Pancreas (tissue), 10 donors: ENCODE data around the gene RNF150. TPM values are rescaled to one million over a fixed set of nuclear protein-coding genes. Genes with fewer than 3 reads are reported as not detected.

Experiments used
- ATAC-seq, 4 donors: fragments of 200-7000 bp; cut with Tn5 transposase; one replicate each; pipeline versions ENCODE4 v1.8.0 to v1.9.1; 2020; ENCODE audit warnings: mild to moderate bottlenecking in 4 of 4, moderate library complexity in 4 of 4
- DNase-seq, 6 donors: peaks; one replicate each; pipeline ENCODE4 v3.0.0-alpha.2; 2020
- FAIRE-seq: peaks from 2 replicates; lab custom pipeline; 2012; peaks lifted over from hg19 to GRCh38; lab: Jason Lieb, UNC
- H3K27ac ChIP-seq, 4 donors: fragments of 200-600 bp; sonication (generic); 1 replicate in 3 of 4; 2 replicates in 1 of 4; pipeline versions ENCODE4 v1.5.0 to v1.8.0; 2020
- H3K27me3 ChIP-seq, 4 donors: fragments of 200-600 bp; one replicate each; pipeline ENCODE4 v1.8.0; 2021
- H3K36me3 ChIP-seq, 3 donors: fragments of 200-600 bp; sonication (generic) in 1 of 3; one replicate each; pipeline versions ENCODE4 v1.5.0 to v1.8.0; 2020 to 2021
- H3K4me1 ChIP-seq, 3 donors: fragments of 200-600 bp; one replicate each; pipeline ENCODE4 v1.8.0; 2021
- H3K4me3 ChIP-seq, 4 donors: fragments of 200-600 bp; sonication (generic) in 2 of 4; one replicate each; pipeline versions ENCODE4 v1.5.0 to v1.8.0; 2020 to 2021
- H3K9me3 ChIP-seq, 4 donors: fragments of 200-600 bp; one replicate each; pipeline ENCODE4 v1.8.0; 2021
- CTCF ChIP-seq, 4 donors: fragments of 200-600 bp; sonication (generic) in 3 of 4; IDR thresholded peaks; one replicate each; pipeline versions ENCODE4 v1.5.0 to v1.8.0; 2021; ENCODE audit warnings: antibody characterized with exemption in 4 of 4
- WGBS, 2 donors: extraction: QIAGEN DNeasy Blood & Tissue Kit; methylation state at CpG; one replicate each; pipeline ENCODE4 v1.1.7; 2013; 5-methylcytosine and 5-hydroxymethylcytosine counted together
- intact Hi-C, 3 donors: fragments of 100-400 bp; cut with DNase I; formaldehyde crosslinking; loops; one replicate each; pipeline versions ENCODE4 v1.11.1 to v1.14.2; 2022
- polyA plus RNA-seq, 2 donors: library from polyadenylated mRNA; stranded (reverse); fragments of 200-250 nt; gene quantifications; one replicate each; pipeline ENCODE4 v1.2.3, GENCODE V29; 2013
- total RNA-seq, 6 donors: library from RNA; stranded (reverse); fragmentation: NEBNext Ultra II Directional in 4 of 6; extraction: Animal tissue kit (Norgen Biotek cat#: 25700) in 4 of 6; gene quantifications; one replicate each; pipeline versions ENCODE4 v1.2.1 to v1.2.4, GENCODE V29; 2021 to 2023
- donor health status: healthy with polysubstance abuse.
- donor health status: DM: no; HTN: no; CAD: no; lungs with moderate emphysema.
- donor health status: DM: no; HTN: no; CAD: no.
- donor health status: control.
- donor health status: control.
- donor health status: Bipolar disorder and iron deficiency.
- donor health status: DM: yes; HTN: yes; CAD: no.
- donor health status: DM: no; HTN: no; CAD: no.
- donor health status: DM: no; HTN: no; CAD: no.
- donor health status: DM: yes; HTN: yes; CAD: no.

Gene RNF150
- total and polyA plus RNA-seq, 8 donors = 0.53 to 4.1 (median 2.5) TPM

GRCh38 chr4:140989944-140990343, 143.3 kb downstream of the RNF150 start:
- Histone ChIP-seq H3K4me3 (no peak overlapping the region), H3K27ac (no peak overlapping the region), H3K36me3 (no peaks in the 10 kb centered on the region), H3K4me1 (peaks cover 0 to 5% (median 4%) of the 10 kb centered on the region in 3 donors), H3K9me3 (no peaks in the 10 kb centered on the region), H3K27me3 (no peaks in the 10 kb centered on the region)
- TF ChIP-seq CTCF (IDR thresholded peaks at IDR 0.05) = no peak
- intact Hi-C loops = no loop called here
- WGBS, 2 donors = 81 to 86% methylated on average over 3 of the region's 3 CpGs
- ATAC-seq (no peak), DNase-seq (no peak), FAIRE-seq (no peak)

- Histone ChIP-seq H3K4me3 (no peak overlapping the region), H3K4me1 (no peaks in the 10 kb centered on the region), H3K9me3 (no peaks in the 10 kb centered on the region), H3K27me3 (no peaks in the 10 kb centered on the region), H3K27ac (no peak overlapping the region), H3K36me3 (no peaks in the 10 kb centered on the region)
- TF ChIP-seq CTCF (IDR thresholded peaks at IDR 0.05) = no peak
- ATAC-seq (no peak), FAIRE-seq (no peak), DNase-seq (no peak)
- intact Hi-C loops = no loop called here
- WGBS, 2 donors = 78 to 88% methylated on average over 5 of the region's 5 CpGs
Measured at GRCh38 chr4:140986045-140986444, 147.2 kb downstream of the RNF150 start.

GRCh38 chr4:140982613-140983340, 150.5 kb downstream of the RNF150 start:
- TF ChIP-seq CTCF (IDR thresholded peaks at IDR 0.05) = no peak
- FAIRE-seq = no peak
- Histone ChIP-seq H3K9me3 (no peaks in the 10 kb centered on the region), H3K36me3 (no peaks in the 10 kb centered on the region), H3K4me1 (no peaks in the 10 kb centered on the region), H3K27ac (no peak overlapping the region), H3K4me3 (no peak overlapping the region), H3K27me3 (no peaks in the 10 kb centered on the region)
- 80 to 87% methylated on average over 5 of the region's 5 CpGs for WGBS, 2 donors
- intact Hi-C loops = no loop called here
- ATAC-seq = no peak
- DNase-seq = no peak

- no peak overlapping the region for H3K27ac ChIP-seq
Measured at GRCh38 chr4:140980426-140981200, 152.7 kb downstream of the RNF150 start.

More at GRCh38 chr4:140980426-140981200, 152.7 kb downstream of the RNF150 start:
- Histone ChIP-seq H3K27me3 (no peaks in the 10 kb centered on the region), H3K36me3 (no peaks in the 10 kb centered on the region), H3K4me3 (no peak overlapping the region), H3K4me1 (no peaks in the 10 kb centered on the region), H3K9me3 (no peaks in the 10 kb centered on the region)
- intact Hi-C loops = no loop called here
- DNase-seq (no peak), FAIRE-seq (no peak), ATAC-seq (no peak)
- TF ChIP-seq CTCF (IDR thresholded peaks at IDR 0.05) = no peak
- WGBS, 2 donors = 61 to 67% methylated on average over 5 of the region's 5 CpGs
